HepG2 (cell line): ENCODE measurements around the gene ACD. TPM values are rescaled to one million over a fixed set of nuclear protein-coding genes. Genes with fewer than 3 reads are reported as not detected.

Experiments
- ATAC-seq: fragments of 200-7000 bp; cut with Tn5 transposase; 3 replicates; pipeline ENCODE4 v1.9.1; 2020; ENCODE audit warnings: mild to moderate bottlenecking, moderate library complexity
- BruUV-seq: library from RNA; stranded (reverse); fragments of 400-500 nt; replicated peaks from 2 replicates; lab custom pipeline; 2021; lab: Mats Ljungman, UMichigan
- CTCF ChIA-PET: fragments of 300-600 bp; formaldehyde crosslinking; extraction: SDS; loops from one replicate; lab custom pipeline; 2021; ENCODE audit warnings: low total read pairs, inconsistent platforms, low intra/inter-chr PET ratio; lab: Yijun Ruan, JAX
- POLR2A ChIA-PET: fragments of 350-600 bp; sonication (Branson Sonifier 250); formaldehyde crosslinking; loops from one replicate; lab custom pipeline; 2020; ENCODE audit warnings: antibody characterized with exemption, inconsistent platforms; lab: Yijun Ruan, JAX
- DNase-seq: peaks from one replicate; pipeline ENCODE4 v3.0.0-alpha.2; 2015; ENCODE audit warnings: low spot score
- FAIRE-seq: peaks from 3 replicates; lab custom pipeline; 2011; peaks lifted over from hg19 to GRCh38; lab: Jason Lieb, UNC
- H2AFZ ChIP-seq: one replicate; pipeline ENCODE4 v1.6.1; 2011; ENCODE audit warnings: low read length, inconsistent platforms
- H3K27ac ChIP-seq: fragments of 300-600 bp; 3 replicates; pipeline ENCODE4 v1.8.0; 2011; ENCODE audit warnings: mixed run types, mild to moderate bottlenecking, mixed read lengths, low read length, inconsistent platforms; ENCODE audit not compliant: insufficient read depth; ENCODE audit errors: extremely low read length
- H3K27me3 ChIP-seq, 2 experiments: fragments of 200-600 bp in 1 of 2; 2 replicates in 1 of 2; 3 replicates in 1 of 2; pipeline versions ENCODE4 v1.6.0 to v1.8.0; 2011; ENCODE audit warnings: low read length in 2 of 2, mild to moderate bottlenecking in 2 of 2, moderate library complexity in 2 of 2, inconsistent platforms in 1 of 2; ENCODE audit not compliant: insufficient read depth in 2 of 2, control insufficient read depth in 1 of 2
- H3K36me3 ChIP-seq, 2 experiments: fragments of 200-600 bp in 1 of 2; replicated peaks in 1 of 2; 2 replicates in 1 of 2; 3 replicates in 1 of 2; pipeline versions ENCODE4 v1.5.1 to v1.8.0; 2011; ENCODE audit warnings: low read length in 2 of 2, inconsistent platforms in 1 of 2; ENCODE audit not compliant: insufficient read depth in 2 of 2, control insufficient read depth in 1 of 2
- H3K4me1 ChIP-seq: 2 replicates; pipeline ENCODE4 v1.5.1; 2012; ENCODE audit warnings: low read length, inconsistent platforms; ENCODE audit not compliant: insufficient read depth
- H3K4me2 ChIP-seq: 2 replicates; pipeline ENCODE4 v1.6.0; 2011; ENCODE audit warnings: low read depth, low read length, inconsistent platforms
- H3K4me3 ChIP-seq, 3 experiments: fragments of 200-600 bp in 1 of 3; sonication (generic), shearing (Covaris generic) in 1 of 3; replicated peaks in 1 of 3; 2 replicates each; pipeline ENCODE4 v1.5.1; 2011 to 2016; ENCODE audit warnings: low read length in 3 of 3, inconsistent platforms in 2 of 3, low read depth in 2 of 3, mild to moderate bottlenecking in 2 of 3, control low read depth in 1 of 3, mixed read lengths in 1 of 3; ENCODE audit not compliant: insufficient read depth in 1 of 3
- H3K79me2 ChIP-seq: one replicate; pipeline ENCODE4 v1.6.1; 2011; ENCODE audit warnings: low read length, inconsistent platforms; ENCODE audit not compliant: insufficient read depth
- H3K9ac ChIP-seq: 2 replicates; pipeline ENCODE4 v1.6.0; 2011; ENCODE audit warnings: mild to moderate bottlenecking, low read depth, low read length, inconsistent platforms; ENCODE audit not compliant: insufficient read depth
- H3K9me3 ChIP-seq: 2 replicates; pipeline ENCODE4 v1.5.1; 2012; ENCODE audit warnings: mild to moderate bottlenecking, low read length
- H4K20me1 ChIP-seq: 2 replicates; pipeline ENCODE4 v1.6.0; 2011; ENCODE audit warnings: inconsistent platforms, mild to moderate bottlenecking, low read length, moderate library complexity; ENCODE audit not compliant: insufficient read depth
- AGO2 ChIP-seq: fragments of 200-400 bp; formaldehyde crosslinking; optimal IDR thresholded peaks from 2 replicates; pipeline ENCODE3; 2017; ENCODE audit warnings: mild to moderate bottlenecking, low read depth, low read length, moderate library complexity
- BCL6 ChIP-seq: IDR thresholded peaks from 2 replicates; pipeline ENCODE4 v1.6.1; 2016; ENCODE audit warnings: missing genetic modification reagents, missing compliant biosample characterization
- POLR2G ChIP-seq: fragments of 200-400 bp; formaldehyde crosslinking; IDR thresholded peaks from 2 replicates; pipeline ENCODE4 v1.6.1; 2018; ENCODE audit warnings: mild to moderate bottlenecking, low read depth, low read length, moderate library complexity
- PRPF4 ChIP-seq: fragments of 200-400 bp; formaldehyde crosslinking; IDR thresholded peaks from 2 replicates; pipeline ENCODE4 v1.6.1; 2016; ENCODE audit warnings: low read length, low read depth; ENCODE audit not compliant: poor library complexity, severe bottlenecking
- SETDB1 ChIP-seq: sonication (generic); formaldehyde crosslinking; IDR thresholded peaks from 2 replicates; pipeline ENCODE4 v1.5.1; 2020; ENCODE audit warnings: missing genetic modification reagents, mild to moderate bottlenecking, borderline replicate concordance
- THYN1 ChIP-seq: sonication (generic); formaldehyde crosslinking; IDR thresholded peaks from 2 replicates; pipeline ENCODE4 v1.8.1; 2023; ENCODE audit warnings: low read depth, mild to moderate bottlenecking, moderate library complexity, missing genetic modification reagents, borderline replicate concordance
- ZFX ChIP-seq: sonication (generic); formaldehyde crosslinking; IDR thresholded peaks from 2 replicates; pipeline ENCODE4 v1.4.0; 2020; ENCODE audit warnings: mild to moderate bottlenecking, low read depth, missing genetic modification reagents, moderate library complexity
- ZKSCAN5 ChIP-seq: sonication (generic); formaldehyde crosslinking; IDR thresholded peaks from 2 replicates; pipeline ENCODE4 v1.5.1; 2020; ENCODE audit warnings: mild to moderate bottlenecking, missing genetic modification reagents
- ZZZ3 ChIP-seq: sonication (generic); formaldehyde crosslinking; IDR thresholded peaks from 2 replicates; pipeline ENCODE4 v1.4.0; 2020; ENCODE audit warnings: missing genetic modification reagents, mild to moderate bottlenecking, borderline replicate concordance
- WGBS: methylation state at CpG from one replicate; pipeline ENCODE4 v1.1.6; 2017; ENCODE audit warnings: low lambda C conversion rate; 5-methylcytosine and 5-hydroxymethylcytosine counted together
- in situ Hi-C: cut with HindIII; loops from 2 replicates; pipeline ENCODE4 v1.10.0; 2017; ENCODE audit warnings: low pct_unique_long_range_greater_than_20kb; ENCODE audit not compliant: extremely low pct_ligation_motif_present
- intact Hi-C: fragments of 100-400 bp; cut with micrococcal nuclease; formaldehyde crosslinking; loops from one replicate; pipeline ENCODE4 v1.10.0; 2022; ENCODE audit not compliant: unreplicated experiment
- polyA plus RNA-seq, 8 experiments: library from polyadenylated mRNA; depleted of rRNA in 3 of 8; stranded (reverse) in 7 of 8; unstranded in 1 of 8; fragments of >200 nt; fragmentation: Illumina TruSeq in 4 of 8; extraction: Trizol in 4 of 8; gene quantifications; 2 replicates each; pipeline versions ENCODE4 v1.2.1 to v1.2.3, GENCODE V29; 2011 to 2016; ENCODE audit warnings: low read depth in 4 of 8, missing spikeins in 1 of 8, mixed read lengths in 1 of 8; ENCODE audit not compliant: insufficient read depth in 1 of 8
- total RNA-seq, 5 experiments: library from RNA; depleted of rRNA; stranded (reverse); fragments of >200 nt; fragmentation: Illumina TruSeq; extraction: Trizol; gene quantifications; 2 replicates each; pipeline ENCODE4 v1.2.3, GENCODE V29; 2016; ENCODE audit warnings: low read depth in 1 of 5

ACD gene
- total and polyA plus RNA-seq, 2 of the 13 experiments (the other 11 are each of a cell fraction or from before 2014, with no cell fraction given), result 32.6 to 38.3 TPM

- in situ Hi-C loops (no loop called here), intact Hi-C loops (no loop called here)
- ATAC-seq (no peak), DNase-seq (no peak), FAIRE-seq (no peak)
- Histone ChIP-seq H3K27me3 (peaks cover 0 to 25% of the 10 kb centered on the region in 2 experiments), H3K4me3 (no peak overlapping the region), H3K36me3 (peaks cover 6 to 10% of the 10 kb centered on the region in 2 experiments; a peak in 3 of 5 replicates), H3K9me3 (no peaks in the 10 kb centered on the region), H3K79me2 (peaks cover 11% of the 10 kb centered on the region), H3K9ac (no peak overlapping the region), H3K4me1 (peaks cover 21% of the 10 kb centered on the region), H2AFZ (no peak overlapping the region), H3K27ac (no peak overlapping the region), H3K4me2 (no peak overlapping the region), H4K20me1 (peaks cover 11% of the 10 kb centered on the region)
- 94% methylated on average over 8 of the region's 9 CpGs for WGBS
- TF ChIP-seq POLR2G (0 out of 2 replicates have a peak, but pooled peaks have one; percentile 19), BCL6 (CRISPR knock-in tag) (no peak), ZFX (CRISPR knock-in tag) (no peak), PRPF4 (no peak), ZZZ3 (no peak), SETDB1 (CRISPR knock-in tag) (no peak), AGO2 (peak; percentile 79), THYN1 (CRISPR knock-in tag) (no peak), ZKSCAN5 (CRISPR knock-in tag) (no peak)
- POLR2A ChIA-PET, result interaction anchor here (1.0 kb wide), 1 partner anchor 94 kb away, joined by 3 read pairs; the partner anchor contains the start of gene CTCF
- CTCF ChIA-PET, result no interaction called here
- no TSS peak for BruUV-seq
Observed at GRCh38 chr16:67656344-67657016, 3.6 kb downstream of the ACD start.
